ENCODE measurements around the gene LRP1B.

GRCh38 chr2:141906678-141907077 lies 224.1 kb downstream of the LRP1B start:
- no peak for TF ChIP-seq CTCF (conservative IDR thresholded peaks at IDR 0.05 in 1 of 2, IDR thresholded peaks at IDR 0.05 in 1 of 2; ENCODE audit: low read depth in 1 of 2, low read length in 2 of 2)
- TF ChIP-seq EZH2 (IDR thresholded peaks at IDR 0.05; ENCODE audit: low read length, missing control alignments): no peak

Data from fibroblast of lung (primary cell).